Nephron (organoid): ENCODE measurements around the gene SLC8A2.

ENCODE experiments used
- H3K27ac Mint-ChIP-seq, 3 experiments: 2 replicates each; pipeline ENCODE4 v1.8.0; 2020; ENCODE audit warnings: mixed read lengths in 3 of 3, mild to moderate bottlenecking in 2 of 3, moderate library complexity in 1 of 3
- H3K27me3 Mint-ChIP-seq: 2 replicates; pipeline ENCODE4 v1.8.0; 2021; ENCODE audit warnings: low read depth, mild to moderate bottlenecking, moderate library complexity, mixed read lengths
- H3K36me3 Mint-ChIP-seq: 2 replicates; pipeline ENCODE4 v1.8.0; 2020; ENCODE audit warnings: low read depth, mixed read lengths
- H3K4me1 Mint-ChIP-seq: 2 replicates; pipeline ENCODE4 v1.8.0; 2020; ENCODE audit warnings: mixed read lengths
- H3K4me3 Mint-ChIP-seq, 3 experiments: 2 replicates each; pipeline ENCODE4 v1.8.0; 2020; ENCODE audit warnings: mild to moderate bottlenecking in 3 of 3, mixed read lengths in 3 of 3, moderate library complexity in 2 of 3
- H3K9me3 Mint-ChIP-seq: 2 replicates; pipeline ENCODE4 v1.8.0; 2020; ENCODE audit warnings: mixed read lengths
- CTCF ChIP-seq, 3 experiments: fragments of 200-600 bp; sonication (generic); IDR thresholded peaks; one replicate each; pipeline ENCODE4 v1.5.0; 2021; ENCODE audit warnings: antibody characterized with exemption in 3 of 3; ENCODE audit not compliant: unreplicated experiment in 3 of 3

SLC8A2 gene

GRCh38 chr19:47405197-47405550 lies 66.5 kb downstream of the SLC8A2 start:
- no peak overlapping the region for H3K27ac Mint-ChIP-seq
- no peaks in the 10 kb centered on the region for H3K9me3 Mint-ChIP-seq
- TF ChIP-seq CTCF (IDR thresholded peaks at IDR 0.05; ENCODE audit: unreplicated experiment in 3 of 3): no peak
- H3K4me1 Mint-ChIP-seq: no peaks in the 10 kb centered on the region
- peaks cover 31% of the 10 kb centered on the region for H3K36me3 Mint-ChIP-seq
- no peak overlapping the region for H3K4me3 Mint-ChIP-seq
- peaks cover 25% of the 10 kb centered on the region for H3K27me3 Mint-ChIP-seq

DNA sequence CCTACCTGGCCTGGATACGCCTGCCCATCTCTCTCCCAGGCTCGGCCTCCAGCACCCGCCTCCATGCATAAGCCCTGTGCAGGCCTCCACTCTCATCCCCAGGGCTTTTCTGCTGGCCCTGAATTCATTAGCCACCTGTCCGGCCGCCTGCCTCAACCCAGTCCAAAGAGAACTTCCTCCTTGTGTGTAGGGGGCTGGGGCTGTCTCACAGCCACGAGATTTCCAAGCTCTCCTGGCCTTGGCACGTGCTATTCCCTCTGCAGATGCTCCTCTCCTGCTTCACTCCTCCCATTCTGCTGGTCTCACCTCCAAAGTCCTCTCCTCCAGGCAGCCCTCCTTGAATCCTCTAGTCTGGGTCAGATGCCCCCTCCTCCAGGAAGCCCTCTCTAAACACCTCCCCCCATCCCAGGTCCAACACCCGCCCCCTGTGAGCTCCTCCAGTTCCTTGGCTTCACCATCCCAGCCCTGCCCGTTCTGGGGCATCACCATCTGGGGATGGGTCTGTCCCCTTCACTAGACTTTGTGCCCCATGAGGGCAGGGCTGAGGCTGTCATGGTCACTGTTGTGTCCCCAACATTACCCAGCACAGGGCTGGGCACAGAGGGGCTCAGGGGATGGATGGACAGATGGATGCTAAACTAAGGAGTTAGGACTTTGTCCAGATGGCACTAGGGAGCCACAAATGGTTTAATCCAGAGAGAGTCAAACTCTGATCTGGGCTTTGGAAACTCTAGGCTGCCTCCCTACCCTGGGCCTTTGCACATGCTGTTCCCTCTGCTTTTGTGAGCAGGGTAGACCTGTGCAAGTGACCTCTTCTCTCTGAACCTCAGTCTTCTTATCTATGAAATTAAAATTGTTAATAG lies 67.1 kb downstream of the SLC8A2 start:
- peaks cover 31% of the 10 kb centered on the region for H3K36me3 Mint-ChIP-seq
- no peak for TF ChIP-seq CTCF (IDR thresholded peaks at IDR 0.05; ENCODE audit: unreplicated experiment in 3 of 3)
- H3K27ac Mint-ChIP-seq: no peak overlapping the region
- H3K27me3 Mint-ChIP-seq: peaks cover 25% of the 10 kb centered on the region
- H3K4me1 Mint-ChIP-seq: no peaks in the 10 kb centered on the region
- H3K9me3 Mint-ChIP-seq: no peaks in the 10 kb centered on the region
- H3K4me3 Mint-ChIP-seq: no peak overlapping the region

GRCh38 chr19:47402504-47402903 lies 69.2 kb downstream of the SLC8A2 start:
- no peak overlapping the region for H3K27ac Mint-ChIP-seq

DNA sequence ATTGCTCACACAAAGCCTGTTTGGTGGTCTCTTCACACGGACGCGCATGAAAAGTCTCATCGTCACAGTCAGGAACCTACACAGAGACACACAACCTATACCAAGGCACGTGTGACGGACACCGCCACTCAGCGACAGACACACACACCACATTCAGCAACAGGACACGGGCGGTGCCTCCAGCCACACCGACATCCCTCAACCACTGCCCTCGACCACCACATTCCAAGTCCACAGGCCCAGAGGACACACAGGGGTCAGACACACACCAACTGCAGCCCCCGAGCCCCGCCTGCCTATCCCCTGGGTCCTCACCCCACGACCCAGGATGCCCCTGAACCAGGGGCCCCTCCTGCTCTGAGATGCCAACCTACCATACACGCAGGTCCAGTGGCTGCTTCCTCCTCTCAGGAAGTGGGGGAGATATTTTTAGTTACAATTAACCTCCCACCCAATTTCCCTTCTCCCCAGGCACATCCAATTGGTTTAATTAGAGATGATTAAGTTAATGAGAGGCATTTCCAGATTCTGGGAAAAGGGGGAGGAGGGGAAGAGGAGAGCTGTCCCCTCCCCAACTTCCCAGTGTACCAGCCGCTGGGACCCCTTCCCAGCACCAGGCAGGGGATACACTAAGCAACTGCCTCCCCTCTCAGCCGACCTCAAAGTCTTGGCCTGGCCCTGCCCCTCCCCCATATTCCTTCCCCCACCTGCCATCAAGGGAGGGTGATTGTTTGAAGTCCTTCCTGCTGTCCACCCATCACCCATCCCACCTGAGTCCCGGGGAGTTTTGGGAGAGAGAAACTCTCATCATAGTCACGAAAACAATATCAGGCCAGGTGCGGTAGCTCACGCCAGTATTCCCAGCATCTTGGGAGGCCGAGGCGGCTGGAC lies 72.7 kb downstream of the SLC8A2 start:
- Mint-ChIP-seq H3K27ac (no peak overlapping the region), H3K27me3 (peaks cover 18% of the 10 kb centered on the region), H3K4me3 (no peak overlapping the region), H3K4me1 (no peaks in the 10 kb centered on the region), H3K36me3 (peaks cover 6% of the 10 kb centered on the region), H3K9me3 (no peaks in the 10 kb centered on the region)
- TF ChIP-seq CTCF (IDR thresholded peaks at IDR 0.05; ENCODE audit: unreplicated experiment in 3 of 3): no peak

More at GRCh38 chr19:47402504-47402903, 69.2 kb downstream of the SLC8A2 start:
- Mint-ChIP-seq H3K4me3 (no peak overlapping the region), H3K4me1 (no peaks in the 10 kb centered on the region), H3K27me3 (peaks cover 27% of the 10 kb centered on the region), H3K36me3 (peaks cover 18% of the 10 kb centered on the region), H3K9me3 (no peaks in the 10 kb centered on the region)
- no peak for TF ChIP-seq CTCF (IDR thresholded peaks at IDR 0.05; ENCODE audit: unreplicated experiment in 3 of 3)

DNA sequence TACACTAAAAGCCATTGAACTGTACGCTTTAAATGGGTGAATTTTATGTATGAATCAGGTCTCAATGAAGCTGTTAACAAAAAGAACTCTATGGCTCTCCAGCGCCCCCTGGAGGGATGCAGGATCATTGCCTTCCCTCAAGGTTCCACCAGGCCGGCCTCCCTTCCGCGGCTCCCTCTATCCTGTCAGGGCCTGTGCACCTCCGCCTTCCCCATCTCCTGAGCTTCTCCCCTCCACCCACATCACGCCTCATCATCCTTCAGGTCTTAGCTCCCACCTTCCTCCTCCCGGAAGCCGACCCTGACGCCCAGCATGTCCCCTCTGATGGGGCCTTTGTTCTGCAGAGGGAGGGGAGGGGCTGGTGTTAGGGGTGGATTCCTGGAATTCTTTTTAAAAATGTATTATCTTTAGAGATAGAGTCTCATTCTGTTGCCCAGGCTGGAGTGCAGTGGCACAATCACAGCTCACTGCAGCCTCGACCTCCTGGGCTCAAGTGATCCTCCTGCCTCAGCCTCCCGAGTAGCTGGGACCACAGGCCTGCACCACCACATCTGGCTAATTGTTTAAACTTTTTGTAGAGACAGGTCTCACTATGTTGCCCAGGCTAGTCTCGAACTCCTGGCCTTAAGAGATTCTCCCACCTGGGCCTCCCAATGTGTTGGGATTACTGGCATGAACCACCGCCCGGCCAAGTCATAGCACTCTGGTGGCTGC lies 80.0 kb downstream of the SLC8A2 start:
- no peaks in the 10 kb centered on the region for H3K9me3 Mint-ChIP-seq
- peak; percentile 78 to 85 (median 82) for TF ChIP-seq CTCF (IDR thresholded peaks at IDR 0.05; ENCODE audit: unreplicated experiment in 3 of 3)
- no peaks in the 10 kb centered on the region for H3K4me1 Mint-ChIP-seq
- H3K27me3 Mint-ChIP-seq: peaks cover 27% of the 10 kb centered on the region
- H3K4me3 Mint-ChIP-seq: no peak overlapping the region
- no peaks in the 10 kb centered on the region for H3K36me3 Mint-ChIP-seq
- H3K27ac Mint-ChIP-seq: no peak overlapping the region
